ENCODE results near the gene APOL3. TPM values are rescaled to one million over a fixed set of nuclear protein-coding genes. Genes with fewer than 3 reads are reported as not detected.

Gene APOL3
- total RNA-seq, 3 donors from 2014 or later = 11.4 to 29.3 (median 20.5) TPM

GRCh38 chr22:36117053-36117554, 43.5 kb downstream of the APOL3 start:
- DNase-seq (no peak), ATAC-seq (no peak)
- Histone ChIP-seq H3K4me1 (ENCODE audit: low read depth) (no peaks in the 10 kb centered on the region), H3K9me3 (no peaks in the 10 kb centered on the region), H3K4me3 (no peak overlapping the region), H3K36me3 (ENCODE audit: low read depth) (no peaks in the 10 kb centered on the region)
- no peak for TF ChIP-seq CTCF (IDR thresholded peaks at IDR 0.05)
- intact Hi-C loops (cut with DNase I, micrococcal nuclease) = no loop called here

- DNase-seq = no peak
- H3K4me1 ChIP-seq (ENCODE audit: low read depth) = no peaks in the 10 kb centered on the region
- intact Hi-C loops (cut with DNase I, micrococcal nuclease) = no loop called here
- no peak overlapping the region for H3K4me3 ChIP-seq
- no peaks in the 10 kb centered on the region for H3K9me3 ChIP-seq
- TF ChIP-seq CTCF (IDR thresholded peaks at IDR 0.05) = no peak
- no peaks in the 10 kb centered on the region for H3K36me3 ChIP-seq (ENCODE audit: low read depth)
- no peak for ATAC-seq
Observed at GRCh38 chr22:36116127-36116526, 44.4 kb downstream of the APOL3 start.

- intact Hi-C loops (cut with DNase I, micrococcal nuclease) = no loop called here
- ATAC-seq (no peak), DNase-seq (no peak)
- H3K4me1 ChIP-seq (ENCODE audit: low read depth) = no peaks in the 10 kb centered on the region
- no peaks in the 10 kb centered on the region for H3K9me3 ChIP-seq
- no peaks in the 10 kb centered on the region for H3K36me3 ChIP-seq (ENCODE audit: low read depth)
- no peak overlapping the region for H3K4me3 ChIP-seq
- TF ChIP-seq CTCF (IDR thresholded peaks at IDR 0.05) = no peak
Observed at GRCh38 chr22:36113121-36113520, 47.4 kb downstream of the APOL3 start.

- Histone ChIP-seq H3K4me1 (ENCODE audit: low read depth) (no peaks in the 10 kb centered on the region), H3K9me3 (no peaks in the 10 kb centered on the region), H3K4me3 (no peak overlapping the region), H3K36me3 (ENCODE audit: low read depth) (no peaks in the 10 kb centered on the region)
- DNase-seq (no peak), ATAC-seq (no peak)
- no peak for TF ChIP-seq CTCF (IDR thresholded peaks at IDR 0.05)
- intact Hi-C loops (cut with DNase I, micrococcal nuclease) = no loop called here
Observed at GRCh38 chr22:36111316-36111715, 49.2 kb downstream of the APOL3 start.

GRCh38 chr22:36110306-36110881, 50.2 kb downstream of the APOL3 start:
- intact Hi-C loops (cut with DNase I, micrococcal nuclease) = no loop called here
- Histone ChIP-seq H3K36me3 (ENCODE audit: low read depth) (no peaks in the 10 kb centered on the region), H3K4me1 (ENCODE audit: low read depth) (no peaks in the 10 kb centered on the region), H3K4me3 (no peak overlapping the region), H3K9me3 (no peaks in the 10 kb centered on the region)
- DNase-seq (no peak), ATAC-seq (no peak)
- TF ChIP-seq CTCF (IDR thresholded peaks at IDR 0.05) = no peak

- Histone ChIP-seq H3K36me3 (ENCODE audit: low read depth) (no peaks in the 10 kb centered on the region), H3K4me1 (ENCODE audit: low read depth) (no peaks in the 10 kb centered on the region), H3K4me3 (no peak overlapping the region), H3K9me3 (no peaks in the 10 kb centered on the region)
- DNase-seq (no peak), ATAC-seq (no peak)
- TF ChIP-seq CTCF (IDR thresholded peaks at IDR 0.05) = no peak
- intact Hi-C loops (cut with DNase I, micrococcal nuclease) = no loop called here
Observed at GRCh38 chr22:36107436-36107835, 53.1 kb downstream of the APOL3 start.

Measured in mucosa of descending colon (tissue), 3 donors.